RWPE2 (cell line): ENCODE results near the gene ADRM1.

Experiments
- ATAC-seq: fragments of 200-7000 bp; cut with Tn5 transposase; 3 replicates; pipeline ENCODE4 v1.9.1; 2021; ENCODE audit warnings: low read depth
- DNase-seq: peaks from one replicate; pipeline ENCODE4 v3.0.0-alpha.2; 2020; ENCODE audit warnings: low spot score
- H3K27ac ChIP-seq: fragments of 450-650 bp; 2 replicates; pipeline ENCODE4 v1.5.1; 2017; ENCODE audit warnings: mild to moderate bottlenecking; ENCODE audit not compliant: poor library complexity, severe bottlenecking
- H3K27me3 ChIP-seq: fragments of 250-450 bp; sonication (Bioruptor Pico); 2 replicates; pipeline ENCODE4 v1.5.1; 2021; ENCODE audit warnings: mild to moderate bottlenecking, moderate library complexity; ENCODE audit not compliant: insufficient read depth, poor library complexity, severe bottlenecking
- H3K36me3 ChIP-seq: fragments of 250-450 bp; sonication (Bioruptor Pico); 2 replicates; pipeline ENCODE4 v1.5.1; 2020; ENCODE audit warnings: low read depth, mild to moderate bottlenecking, moderate library complexity
- H3K4me1 ChIP-seq: fragments of 250-450 bp; sonication (Bioruptor Pico); 2 replicates; pipeline ENCODE4 v1.5.1; 2021; ENCODE audit warnings: mild to moderate bottlenecking, moderate library complexity; ENCODE audit not compliant: insufficient read depth, poor library complexity, severe bottlenecking
- H3K4me3 ChIP-seq: fragments of 250-450 bp; sonication (Bioruptor Pico); 2 replicates; pipeline ENCODE4 v1.5.1; 2021; ENCODE audit warnings: mild to moderate bottlenecking, moderate library complexity; ENCODE audit not compliant: severe bottlenecking
- H3K9me3 ChIP-seq: fragments of 250-450 bp; sonication (Bioruptor Pico); 2 replicates; pipeline ENCODE4 v1.5.1; 2021; ENCODE audit warnings: mild to moderate bottlenecking, moderate library complexity; ENCODE audit not compliant: severe bottlenecking
- CTCF ChIP-seq: fragments of 450-650 bp; IDR thresholded peaks from one replicate; pipeline ENCODE4 v1.5.1; 2017; ENCODE audit warnings: mild to moderate bottlenecking, moderate library complexity; ENCODE audit not compliant: poor library complexity, severe bottlenecking

Gene ADRM1

GRCh38 chr20:62306414-62307187, 3.8 kb downstream of the ADRM1 start:
- DNase-seq (peak; percentile 90), ATAC-seq (0 out of 3 replicates have a peak, but pooled peaks have one; percentile 0)
- H3K4me3 ChIP-seq, result no peak overlapping the region
- no peaks in the 10 kb centered on the region for H3K27me3 ChIP-seq
- peaks cover 79% of the 10 kb centered on the region for H3K36me3 ChIP-seq
- no peaks in the 10 kb centered on the region for H3K9me3 ChIP-seq
- TF ChIP-seq CTCF, result no peak
- peak overlapping the region; percentile 80 for H3K27ac ChIP-seq
- peaks cover 28% of the 10 kb centered on the region for H3K4me1 ChIP-seq

DNA sequence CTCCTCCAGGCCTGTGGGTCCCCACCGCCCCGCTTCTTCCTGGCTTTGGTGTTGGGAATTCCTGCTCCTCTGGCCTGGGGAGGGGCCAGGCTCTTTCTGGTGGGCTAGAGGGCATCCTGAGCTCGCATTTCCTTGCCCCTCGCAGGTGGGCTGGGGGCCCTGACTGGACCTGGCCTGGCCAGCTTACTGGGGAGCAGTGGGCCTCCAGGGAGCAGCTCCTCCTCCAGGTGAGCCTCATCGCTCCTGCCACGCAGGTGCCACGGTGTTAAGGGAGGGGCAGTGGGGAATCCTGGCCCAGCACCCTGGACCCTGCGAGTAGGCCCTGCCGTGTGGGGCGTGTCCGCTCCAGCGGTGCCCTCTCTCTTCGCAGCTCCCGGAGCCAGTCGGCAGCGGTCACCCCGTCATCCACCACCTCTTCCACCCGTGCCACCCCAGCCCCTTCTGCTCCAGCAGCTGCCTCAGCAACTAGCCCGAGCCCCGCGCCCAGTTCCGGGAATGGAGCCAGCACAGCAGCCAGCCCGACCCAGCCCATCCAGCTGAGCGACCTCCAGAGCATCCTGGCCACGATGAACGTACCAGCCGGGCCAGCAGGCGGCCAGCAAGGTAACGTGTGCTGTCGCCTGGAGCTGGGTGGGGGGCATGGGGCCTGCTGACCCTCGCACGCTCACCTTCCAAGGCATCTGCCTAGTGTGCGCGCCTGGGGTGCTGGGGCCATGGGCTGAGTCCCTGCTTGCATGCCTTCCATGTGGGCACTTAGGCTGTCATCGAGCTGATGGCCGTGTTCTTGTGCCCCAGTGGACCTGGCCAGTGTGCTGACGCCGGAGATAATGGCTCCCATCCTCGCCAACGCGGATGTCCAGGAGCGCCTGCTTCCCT, 4.7 kb downstream of the ADRM1 start:
- H3K9me3 ChIP-seq, result no peaks in the 10 kb centered on the region
- H3K4me3 ChIP-seq, result no peak overlapping the region
- no peak for TF ChIP-seq CTCF
- peaks cover 87% of the 10 kb centered on the region for H3K36me3 ChIP-seq
- peaks cover 28% of the 10 kb centered on the region for H3K4me1 ChIP-seq
- DNase-seq (peak; percentile 88), ATAC-seq (no peak)
- H3K27me3 ChIP-seq, result no peaks in the 10 kb centered on the region
- H3K27ac ChIP-seq, result peak overlapping the region; percentile 80

DNA sequence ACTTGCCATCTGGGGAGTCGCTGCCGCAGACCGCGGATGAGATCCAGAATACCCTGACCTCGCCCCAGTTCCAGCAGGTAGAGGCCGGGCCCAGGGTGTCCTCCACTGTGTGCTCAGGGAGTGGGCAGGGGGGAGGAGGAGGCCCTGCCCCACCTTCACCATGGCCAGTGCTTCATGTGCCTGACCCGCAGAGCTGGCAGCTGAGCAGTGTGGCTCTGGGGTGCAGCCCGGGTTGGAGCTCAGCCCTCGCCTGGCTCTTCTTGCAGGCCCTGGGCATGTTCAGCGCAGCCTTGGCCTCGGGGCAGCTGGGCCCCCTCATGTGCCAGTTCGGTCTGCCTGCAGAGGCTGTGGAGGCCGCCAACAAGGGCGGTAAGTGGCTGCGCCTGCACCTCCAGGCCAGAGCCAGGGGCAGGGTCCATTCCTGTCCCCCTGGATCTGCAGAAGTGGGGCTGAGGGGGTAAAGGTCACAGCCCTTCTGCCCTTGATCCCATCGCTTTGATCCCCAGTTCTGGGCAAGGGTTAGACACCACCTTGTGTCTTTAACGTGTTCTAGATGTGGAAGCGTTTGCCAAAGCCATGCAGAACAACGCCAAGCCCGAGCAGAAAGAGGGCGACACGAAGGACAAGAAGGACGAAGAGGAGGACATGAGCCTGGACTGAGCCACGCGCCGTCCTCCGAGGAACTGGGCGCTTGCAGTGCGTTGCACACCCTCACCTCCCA, 5.5 kb downstream of the ADRM1 start:
- peak; percentile 90 for DNase-seq
- H3K9me3 ChIP-seq, result no peaks in the 10 kb centered on the region
- TF ChIP-seq CTCF, result no peak
- peaks cover 95% of the 10 kb centered on the region for H3K36me3 ChIP-seq
- no peak for ATAC-seq
- H3K4me3 ChIP-seq, result no peak overlapping the region
- H3K4me1 ChIP-seq, result peaks cover 28% of the 10 kb centered on the region
- H3K27me3 ChIP-seq, result no peaks in the 10 kb centered on the region
- peak overlapping the region; percentile 80 for H3K27ac ChIP-seq

DNA sequence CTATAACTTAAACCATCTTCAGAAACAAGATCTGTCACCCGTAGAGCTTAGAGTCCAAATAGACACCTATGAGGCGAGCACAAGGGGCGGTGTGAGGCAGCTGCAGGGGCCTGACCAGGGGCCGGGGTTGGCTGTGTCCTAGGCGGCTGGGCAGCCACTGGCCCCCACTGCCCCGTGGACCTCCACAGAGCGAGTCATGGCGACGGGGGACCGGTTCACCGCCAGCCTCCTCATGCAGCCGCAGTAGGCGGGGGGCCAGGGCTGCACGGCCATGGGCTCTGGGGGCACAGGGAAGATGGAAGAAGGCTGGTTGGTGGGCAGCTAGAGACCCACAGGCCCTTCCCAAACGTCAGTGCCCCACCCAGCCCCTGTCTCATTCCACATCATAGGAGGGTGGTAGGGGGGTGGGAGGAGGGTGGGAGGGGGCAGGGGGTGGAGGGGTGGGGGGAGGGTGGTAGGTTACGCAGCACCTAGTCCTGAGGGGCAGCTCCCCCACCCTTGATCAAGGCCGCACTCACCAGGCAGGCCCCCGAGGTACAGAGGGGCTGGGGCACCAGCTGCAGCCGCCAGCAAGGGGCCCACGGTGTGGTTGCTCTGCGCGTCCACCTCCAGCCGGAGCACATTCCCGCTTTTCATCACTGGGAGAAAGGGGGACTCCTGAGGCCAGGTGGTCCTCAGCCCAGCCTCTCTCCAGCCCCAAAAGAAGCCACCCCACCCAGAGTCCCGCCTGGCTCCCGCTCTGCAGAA, 6.6 kb downstream of the ADRM1 start:
- peaks cover 93% of the 10 kb centered on the region for H3K36me3 ChIP-seq
- no peak overlapping the region for H3K4me3 ChIP-seq
- H3K27ac ChIP-seq, result peak overlapping the region; percentile 80
- H3K27me3 ChIP-seq, result no peaks in the 10 kb centered on the region
- ATAC-seq, result no peak
- TF ChIP-seq CTCF, result no peak
- DNase-seq, result peak; percentile 90
- no peaks in the 10 kb centered on the region for H3K9me3 ChIP-seq
- H3K4me1 ChIP-seq, result peaks cover 28% of the 10 kb centered on the region
